Natural killer cell (primary cell): ENCODE data around the gene ZNF730. TPM values are rescaled to one million over a fixed set of nuclear protein-coding genes. Genes with fewer than 3 reads are reported as not detected.

Experiments used
- ATAC-seq, 3 donors: fragments of 150-1000 bp in 2 of 3; fragments of 200-7000 bp in 1 of 3; cut with Tn5 transposase; 1 replicate in 1 of 3; 2 replicates in 2 of 3; pipeline ENCODE4 v1.10.0; 2021; ENCODE audit warnings: mild to moderate bottlenecking in 2 of 3, moderate library complexity in 2 of 3
- DNase-seq, 2 donors: peaks; one replicate each; pipeline versions ENCODE4 v3.0.0 to v3.0.0-alpha.2; 2013 to 2021; ENCODE audit warnings: mixed read lengths in 1 of 2
- H3K27ac ChIP-seq: one replicate; pipeline ENCODE4 v1.5.1; 2013; ENCODE audit warnings: mild to moderate bottlenecking, low read length
- H3K27me3 ChIP-seq: one replicate; pipeline ENCODE4 v1.6.1; 2013; ENCODE audit warnings: low read length; ENCODE audit not compliant: control insufficient read depth, insufficient read depth
- H3K36me3 ChIP-seq: one replicate; pipeline ENCODE4 v1.6.1; 2013; ENCODE audit warnings: low read length; ENCODE audit not compliant: control insufficient read depth, insufficient read depth
- H3K4me1 ChIP-seq: one replicate; pipeline ENCODE4 v1.6.1; 2013; ENCODE audit warnings: low read length; ENCODE audit not compliant: control insufficient read depth, insufficient read depth
- H3K4me3 ChIP-seq: one replicate; pipeline ENCODE4 v1.5.1; 2013; ENCODE audit warnings: low read length
- H3K9me3 ChIP-seq: one replicate; pipeline ENCODE4 v1.6.1; 2013; ENCODE audit warnings: low read length; ENCODE audit not compliant: control insufficient read depth, insufficient read depth
- H3K27ac Mint-ChIP-seq, 2 donors: one replicate each; pipeline ENCODE4 v1.8.0; 2022; ENCODE audit warnings: mild to moderate bottlenecking in 2 of 2, mixed read lengths in 2 of 2, moderate library complexity in 1 of 2
- H3K27me3 Mint-ChIP-seq, 2 donors: one replicate each; pipeline ENCODE4 v1.8.0; 2022; ENCODE audit warnings: low read depth in 2 of 2, mixed read lengths in 2 of 2
- H3K36me3 Mint-ChIP-seq: one replicate; pipeline ENCODE4 v1.8.0; 2022; ENCODE audit warnings: mixed read lengths
- H3K4me1 Mint-ChIP-seq, 2 donors: one replicate each; pipeline ENCODE4 v1.8.0; 2022; ENCODE audit warnings: mixed read lengths in 2 of 2
- H3K4me3 Mint-ChIP-seq: one replicate; pipeline ENCODE4 v1.8.0; 2022; ENCODE audit warnings: mild to moderate bottlenecking, moderate library complexity, mixed read lengths
- H3K9me3 Mint-ChIP-seq, 2 donors: one replicate each; pipeline ENCODE4 v1.8.0; 2022; ENCODE audit warnings: mixed read lengths in 2 of 2
- CTCF ChIP-seq: fragments of 200-600 bp; IDR thresholded peaks from one replicate; pipeline ENCODE4 v1.8.0; 2022; ENCODE audit warnings: antibody characterized with exemption
- WGBS: methylation state at CpG from one replicate; pipeline ENCODE4 v1.1.7; 2013; ENCODE audit warnings: missing lambda C conversion rate; ENCODE audit not compliant: insufficient coverage; 5-methylcytosine and 5-hydroxymethylcytosine counted together
- intact Hi-C: fragments of 100-400 bp; cut with micrococcal nuclease; formaldehyde crosslinking; loops from one replicate; pipeline ENCODE4 v1.14.2; 2022
- total RNA-seq, 4 donors: library from RNA; stranded (reverse); fragments of 120-200 nt in 1 of 4; gene quantifications; one replicate each; pipeline versions ENCODE4 v1.2.3 to v1.2.4, GENCODE V29; 2013 to 2022

Gene ZNF730
- total RNA-seq, result under 1 TPM in 2 of 3 donors, not detected in 1; 0.15 to 0.34 TPM
- 0.45 TPM for total RNA-seq (2013)

GRCh38 chr19:23116802-23117571 is at the start of gene ZNF730:
Gene ZNF730, plus strand, starts transcription at chr19:23117025. Its CDS starts 149 bp downstream, at chr19:23117174.
- Mint-ChIP-seq H3K36me3 (no peaks in the 10 kb centered on the region), H3K27ac (peak within 1 kb of the TSS; percentile 66 to 86), H3K4me1 (peaks cover 0 to 15% of the 10 kb centered on the region in 2 donors), H3K27me3 (no peaks in the 10 kb centered on the region), H3K4me3 (peak within 1 kb of the TSS; percentile 91), H3K9me3 (peaks cover 0 to 3% of the 10 kb centered on the region in 2 donors)
- no peaks in the 10 kb centered on the region for H3K9me3 ChIP-seq
- no peak for TF ChIP-seq CTCF
- ATAC-seq, result peak; percentile 93 to 100 (median 95)
- H3K36me3 ChIP-seq, result no peaks in the 10 kb centered on the region
- peaks cover 6% of the 10 kb centered on the region for H3K4me1 ChIP-seq
- DNase-seq, result peak; percentile 34 to 84
- H3K27ac ChIP-seq, result no peak within 1 kb of the TSS
- intact Hi-C loops, result no loop called here
- WGBS, result 3% methylated on average over 40 of the region's 44 CpGs
- no peaks in the 10 kb centered on the region for H3K27me3 ChIP-seq
- peak within 1 kb of the TSS; percentile 51 for H3K4me3 ChIP-seq

- H3K27ac ChIP-seq, result no peak overlapping the region
- H3K36me3 ChIP-seq, result no peaks in the 10 kb centered on the region
- peaks cover 5 to 13% of the 10 kb centered on the region in 2 donors for H3K9me3 Mint-ChIP-seq
- H3K4me1 Mint-ChIP-seq, result peaks cover 2 to 19% of the 10 kb centered on the region in 2 donors
- H3K36me3 Mint-ChIP-seq, result no peaks in the 10 kb centered on the region
- H3K27me3 ChIP-seq, result peaks cover 7% of the 10 kb centered on the region
- H3K4me3 ChIP-seq, result no peak overlapping the region
- no peak overlapping the region for H3K27ac Mint-ChIP-seq
- peaks cover 12% of the 10 kb centered on the region for H3K4me1 ChIP-seq
- no peak for DNase-seq
- intact Hi-C loops, result no loop called here
- ATAC-seq, result peak in 1 of 3 donors; percentile 9
- TF ChIP-seq CTCF, result peak; percentile 19
- peak overlapping the region; percentile 47 for H3K4me3 Mint-ChIP-seq
- H3K9me3 ChIP-seq, result no peaks in the 10 kb centered on the region
- peaks cover 28 to 38% of the 10 kb centered on the region in 2 donors for H3K27me3 Mint-ChIP-seq
- 9% methylated on average over 43 of the region's 43 CpGs for WGBS
Observed at GRCh38 chr19:23070353-23071146, 46.3 kb upstream of the ZNF730 start.

GRCh38 chr19:23071147-23071511 is 45.7 kb upstream of the ZNF730 start:
- no peak for DNase-seq
- Histone ChIP-seq H3K27ac (no peak overlapping the region), H3K27me3 (peaks cover 9% of the 10 kb centered on the region), H3K36me3 (no peaks in the 10 kb centered on the region), H3K4me3 (no peak overlapping the region), H3K9me3 (no peaks in the 10 kb centered on the region), H3K4me1 (peaks cover 16% of the 10 kb centered on the region)
- 3% methylated on average over 30 of the region's 30 CpGs for WGBS
- Mint-ChIP-seq H3K27ac (no peak overlapping the region), H3K27me3 (peaks cover 28 to 38% of the 10 kb centered on the region in 2 donors), H3K4me1 (peaks cover 7 to 25% of the 10 kb centered on the region in 2 donors), H3K36me3 (no peaks in the 10 kb centered on the region), H3K9me3 (peaks cover 3 to 11% of the 10 kb centered on the region in 2 donors), H3K4me3 (peak overlapping the region; percentile 49)
- ATAC-seq, result peak in 1 of 3 donors; percentile 46
- no peak for TF ChIP-seq CTCF
- intact Hi-C loops, result no loop called here
